Effector memory CD8-positive, alpha-beta T cell (primary cell): Measurements from ENCODE around the gene FCGR2B.
"Not testable (repeated sequence)": the region's sequence is repeated elsewhere in the genome, so short reads cannot be mapped to it uniquely, and the experiment has no call there.

Experiments
- ATAC-seq: fragments of 150-1000 bp; cut with Tn5 transposase; replicated peaks from 2 replicates; pipeline ENCODE4 v1.10.0; 2021; ENCODE audit warnings: mild to moderate bottlenecking, moderate library complexity
- DNase-seq, 3 experiments: peaks; one replicate each; pipeline ENCODE4 v3.0.0; 2021
- H3K27ac Mint-ChIP-seq, 2 donors: one replicate each; pipeline ENCODE4 v1.8.0; 2022; ENCODE audit warnings: mild to moderate bottlenecking in 2 of 2, mixed read lengths in 2 of 2, moderate library complexity in 2 of 2
- H3K27me3 Mint-ChIP-seq, 2 donors: one replicate each; pipeline ENCODE4 v1.8.0; 2022; ENCODE audit warnings: mixed read lengths in 2 of 2
- H3K36me3 Mint-ChIP-seq: one replicate; pipeline ENCODE4 v1.8.0; 2022; ENCODE audit warnings: mild to moderate bottlenecking, moderate library complexity, mixed read lengths; ENCODE audit not compliant: insufficient read depth
- H3K4me1 Mint-ChIP-seq, 2 donors: one replicate each; pipeline ENCODE4 v1.8.0; 2022; ENCODE audit warnings: low read depth in 2 of 2, mixed read lengths in 2 of 2
- H3K4me3 Mint-ChIP-seq, 2 donors: one replicate each; pipeline ENCODE4 v1.8.0; 2022; ENCODE audit warnings: mild to moderate bottlenecking in 2 of 2, mixed read lengths in 2 of 2, moderate library complexity in 2 of 2
- H3K9me3 Mint-ChIP-seq, 2 donors: one replicate each; pipeline ENCODE4 v1.8.0; 2022; ENCODE audit warnings: mixed read lengths in 2 of 2
- total RNA-seq, 9 experiments: gene quantifications; one replicate each; lab custom pipeline; 2026; lab: John Stamatoyannopoulos, UW

The FCGR2B gene
- 0 to 3.3 (median 0.07) reads per million in 9 experiments for total RNA-seq

DNA sequence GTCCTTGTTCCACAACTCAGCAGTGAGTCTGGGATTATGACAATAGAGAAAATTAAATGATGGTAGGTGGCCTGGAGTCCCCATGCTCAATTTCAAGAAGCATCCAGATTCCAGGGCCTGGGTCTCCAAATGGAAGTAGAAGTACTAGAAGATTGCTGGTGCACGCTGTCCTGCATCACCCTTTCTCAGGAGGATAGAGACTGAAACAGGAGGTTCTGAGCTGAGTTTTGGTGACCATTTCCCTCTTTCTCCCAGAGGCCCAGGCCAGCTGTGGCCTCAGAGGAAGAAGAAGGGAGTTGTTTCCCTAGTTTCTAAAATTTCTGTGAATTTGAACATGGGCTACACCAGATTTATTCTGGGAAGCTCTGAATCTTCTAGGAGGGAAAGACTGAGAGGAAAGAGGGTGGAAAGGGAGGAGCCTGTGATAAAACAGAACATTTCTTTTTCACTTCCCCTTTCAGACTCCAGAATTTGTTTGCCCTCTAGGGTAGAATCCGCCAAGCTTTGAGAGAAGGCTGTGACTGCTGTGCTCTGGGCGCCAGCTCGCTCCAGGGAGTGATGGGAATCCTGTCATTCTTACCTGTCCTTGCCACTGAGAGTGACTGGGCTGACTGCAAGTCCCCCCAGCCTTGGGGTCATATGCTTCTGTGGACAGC, at the start of gene FCGR2B:
Gene FCGR2B (plus strand): TSS at position 460 of the 656 bp plus-strand sequence. CDS start 99 bp downstream, at position 559.
- not testable (repeated sequence) for H3K27ac Mint-ChIP-seq, H3K36me3 Mint-ChIP-seq, ATAC-seq, H3K4me1 Mint-ChIP-seq, H3K27me3 Mint-ChIP-seq, H3K4me3 Mint-ChIP-seq, DNase-seq, H3K9me3 Mint-ChIP-seq

- not testable (repeated sequence) for ATAC-seq, H3K4me3 Mint-ChIP-seq, H3K27me3 Mint-ChIP-seq, H3K27ac Mint-ChIP-seq, H3K9me3 Mint-ChIP-seq, DNase-seq
- H3K4me1 Mint-ChIP-seq = peaks cover 18 to 26% of the 10 kb centered on the region in 2 donors
- peaks cover 28% of the 10 kb centered on the region for H3K36me3 Mint-ChIP-seq
Observed at GRCh38 chr1:161616417-161616816, 46.5 kb upstream of the FCGR2B start.

GRCh38 chr1:161618517-161618916, 44.4 kb upstream of the FCGR2B start:
- peaks cover 24% of the 10 kb centered on the region for H3K36me3 Mint-ChIP-seq
- not testable (repeated sequence) for H3K9me3 Mint-ChIP-seq, H3K4me3 Mint-ChIP-seq, ATAC-seq, H3K27ac Mint-ChIP-seq, DNase-seq, H3K27me3 Mint-ChIP-seq
- peaks cover 15 to 21% of the 10 kb centered on the region in 2 donors for H3K4me1 Mint-ChIP-seq

DNA sequence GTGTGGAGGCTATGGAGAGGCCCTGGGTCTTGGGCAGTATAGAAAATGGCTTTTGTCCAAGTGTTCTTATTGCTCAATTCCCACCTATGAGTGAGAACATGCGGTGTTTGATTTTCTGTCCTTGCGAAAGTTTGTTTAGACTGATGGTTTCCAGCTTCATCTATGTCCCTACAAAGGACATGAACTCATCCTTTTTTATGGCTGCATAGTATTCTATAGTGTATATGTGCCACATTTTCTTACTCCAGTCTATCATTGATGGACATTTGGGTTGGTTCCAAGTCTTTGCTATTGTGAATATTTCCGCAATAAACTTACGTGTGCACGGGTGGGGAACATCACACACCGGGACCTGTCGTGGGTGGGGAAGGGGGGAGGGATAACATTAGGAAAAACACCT, 42.5 kb upstream of the FCGR2B start:
- not testable (repeated sequence) for ATAC-seq, H3K9me3 Mint-ChIP-seq, H3K27me3 Mint-ChIP-seq, DNase-seq
- H3K27ac Mint-ChIP-seq = peak overlapping the region in 1 of 2 donors; percentile 97
- peak overlapping the region; percentile 88 to 98 for H3K4me3 Mint-ChIP-seq
- H3K4me1 Mint-ChIP-seq = peaks cover 20 to 33% of the 10 kb centered on the region in 2 donors
- H3K36me3 Mint-ChIP-seq = peaks cover 24% of the 10 kb centered on the region

DNA sequence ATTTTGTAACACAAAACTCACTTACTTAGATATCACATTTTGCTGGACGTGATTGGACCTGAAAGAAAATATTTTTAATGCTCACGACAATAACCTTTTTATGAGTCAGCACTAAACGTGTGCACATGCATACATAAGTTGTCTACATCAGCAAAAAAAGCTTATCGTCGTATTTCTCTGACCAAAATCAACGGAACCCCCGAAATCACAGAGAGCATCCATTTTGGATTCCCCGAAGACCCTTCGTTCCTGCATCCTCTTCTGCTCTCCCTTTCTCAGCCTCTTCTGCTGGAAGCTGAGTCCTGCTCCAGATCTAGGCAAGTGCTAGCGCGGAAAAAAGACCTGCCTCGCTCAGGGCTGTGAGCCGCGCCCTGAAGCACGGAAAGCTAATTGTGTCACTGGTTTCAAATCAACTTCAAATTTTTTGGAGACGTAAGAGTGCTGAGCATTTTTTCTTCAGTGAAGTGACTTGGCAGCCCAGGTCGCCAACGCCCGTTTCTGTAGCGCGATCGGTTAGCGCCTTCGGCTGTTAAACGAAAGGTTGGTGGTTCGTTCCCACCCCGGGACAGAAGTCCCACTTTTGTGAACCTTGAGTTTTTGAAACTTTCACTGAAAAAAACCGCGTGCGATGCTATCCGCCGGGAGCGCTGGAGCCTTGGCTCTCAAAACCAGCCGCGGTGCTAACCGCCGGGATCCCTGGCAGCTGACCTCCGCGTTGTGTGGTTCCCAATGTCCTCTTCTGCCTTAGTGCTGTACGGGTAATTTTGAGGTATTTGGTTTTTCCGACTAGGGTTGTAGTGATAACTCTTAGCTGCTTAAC, 41.6 kb upstream of the FCGR2B start:
- H3K9me3 Mint-ChIP-seq, H3K27me3 Mint-ChIP-seq: not testable (repeated sequence)
- H3K36me3 Mint-ChIP-seq = peaks cover 24% of the 10 kb centered on the region
- DNase-seq = peak; percentile 79 to 94 (median 81)
- peaks cover 24 to 38% of the 10 kb centered on the region in 2 donors for H3K4me1 Mint-ChIP-seq
- peak overlapping the region; percentile 97 to 100 for H3K27ac Mint-ChIP-seq
- ATAC-seq = peak; percentile 57
- H3K4me3 Mint-ChIP-seq = peak overlapping the region; percentile 88 to 98

DNA sequence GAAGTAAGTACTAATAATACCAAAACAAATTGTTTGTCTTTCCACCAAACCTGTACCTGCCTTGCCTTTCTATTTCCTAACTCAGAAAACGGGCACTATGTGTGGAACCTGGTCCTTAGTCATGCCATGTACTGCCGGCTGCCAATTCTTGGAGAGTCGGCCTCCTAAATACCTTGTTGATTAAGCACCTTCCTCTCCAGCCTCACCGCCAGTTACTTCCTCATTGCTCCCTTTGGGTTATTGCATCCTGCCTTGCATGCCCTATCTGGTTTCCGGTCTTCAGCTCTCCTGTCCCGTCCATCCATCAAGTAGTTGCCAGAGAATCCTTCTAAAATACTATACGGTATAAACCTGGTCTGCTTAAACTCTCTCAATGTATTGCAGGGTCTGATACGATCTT, 40.9 kb upstream of the FCGR2B start:
- not testable (repeated sequence) for ATAC-seq

GRCh38 chr1:161623401-161624051, 39.4 kb upstream of the FCGR2B start:
- not testable (repeated sequence) for H3K27me3 Mint-ChIP-seq, DNase-seq, H3K9me3 Mint-ChIP-seq
- peak; percentile 51 for ATAC-seq
- Mint-ChIP-seq H3K4me3 (peak overlapping the region; percentile 63 to 77), H3K36me3 (peaks cover 21% of the 10 kb centered on the region), H3K27ac (peak overlapping the region; percentile 71 to 97), H3K4me1 (peaks cover 30 to 55% of the 10 kb centered on the region in 2 donors)

More for the DNA sequence above, 40.9 kb upstream of the FCGR2B start:
- DNase-seq, H3K9me3 Mint-ChIP-seq, H3K27me3 Mint-ChIP-seq: not testable (repeated sequence)
- Mint-ChIP-seq H3K4me1 (peaks cover 30 to 44% of the 10 kb centered on the region in 2 donors), H3K4me3 (peak overlapping the region; percentile 88 to 98), H3K27ac (peak overlapping the region; percentile 97 to 100), H3K36me3 (peaks cover 21% of the 10 kb centered on the region)

GRCh38 chr1:161624605-161625004, 38.3 kb upstream of the FCGR2B start:
- not testable (repeated sequence) for H3K27me3 Mint-ChIP-seq, ATAC-seq, DNase-seq, H3K9me3 Mint-ChIP-seq
- peak overlapping the region; percentile 31 to 77 for H3K4me3 Mint-ChIP-seq
- peaks cover 21% of the 10 kb centered on the region for H3K36me3 Mint-ChIP-seq
- H3K4me1 Mint-ChIP-seq = peaks cover 30 to 55% of the 10 kb centered on the region in 2 donors
- peak overlapping the region in 1 of 2 donors; percentile 97 for H3K27ac Mint-ChIP-seq

DNA sequence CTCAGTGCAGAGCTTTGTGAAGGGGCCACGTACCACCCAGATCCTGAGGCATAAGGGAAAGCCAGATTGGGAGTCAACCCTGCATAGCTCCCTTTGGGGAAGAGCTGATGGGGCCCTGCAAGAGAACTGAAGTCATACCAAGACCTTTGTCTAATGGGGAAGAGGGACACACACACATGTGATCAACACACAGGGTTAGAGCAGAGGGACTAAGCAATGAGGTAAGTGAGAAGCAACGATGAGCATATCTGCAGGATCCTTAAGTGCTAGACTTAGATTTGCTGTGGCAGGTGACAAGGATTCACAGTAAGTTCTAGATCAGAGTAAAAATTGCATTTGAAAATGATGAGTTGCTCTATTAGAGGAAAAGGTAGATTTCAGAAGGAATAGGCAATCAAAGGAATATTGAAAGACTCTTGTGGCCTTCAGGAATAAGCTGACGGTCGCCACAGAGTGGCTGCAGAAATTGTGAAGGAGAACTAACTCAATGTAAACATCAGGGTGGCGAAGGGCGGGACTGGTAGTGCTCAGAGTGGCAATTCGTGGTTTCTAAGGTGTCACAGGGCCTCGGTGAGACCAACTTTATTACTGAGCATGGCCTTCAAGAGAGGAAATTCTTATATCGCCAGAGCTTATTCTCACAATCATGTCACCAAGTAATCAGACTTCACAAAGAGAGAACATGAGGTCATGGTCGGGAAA, 36.3 kb upstream of the FCGR2B start:
- peaks cover 27 to 49% of the 10 kb centered on the region in 2 donors for H3K4me1 Mint-ChIP-seq
- DNase-seq (peak in 2 of 3 experiments; percentile 34 to 55), ATAC-seq (peak; percentile 69)
- peak overlapping the region; percentile 53 to 56 for H3K4me3 Mint-ChIP-seq
- H3K36me3 Mint-ChIP-seq, H3K9me3 Mint-ChIP-seq, H3K27me3 Mint-ChIP-seq: not testable (repeated sequence)
- peak overlapping the region; percentile 88 to 92 for H3K27ac Mint-ChIP-seq

DNA sequence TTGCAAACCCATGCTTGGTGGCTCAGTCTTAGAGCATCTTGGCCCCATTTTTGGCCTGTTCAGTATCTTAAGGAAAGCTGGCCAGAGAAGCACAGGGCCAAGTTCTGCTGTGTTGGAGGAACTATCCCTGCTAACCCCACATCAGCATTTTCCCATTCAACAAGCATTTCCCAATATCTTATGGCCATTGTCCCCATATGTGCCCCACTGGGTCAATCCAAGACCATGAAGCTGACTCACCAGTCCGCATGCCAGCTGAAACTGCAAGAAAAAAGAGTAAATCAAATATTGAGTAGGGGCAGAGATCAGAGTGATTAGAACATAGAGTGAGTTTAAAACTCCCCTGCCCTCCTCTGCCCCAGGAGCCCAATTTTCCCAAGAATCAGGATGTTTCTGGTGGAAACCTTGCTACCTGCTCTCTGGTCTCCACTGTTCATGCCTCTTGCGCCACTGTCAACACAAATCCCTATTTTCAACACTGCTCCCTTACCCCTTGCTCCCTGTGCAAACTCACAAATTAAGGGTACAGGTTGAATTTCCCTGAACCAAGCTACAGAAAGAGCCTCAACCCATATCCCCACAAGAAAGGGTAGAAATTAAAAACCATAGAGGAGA, 32.7 kb upstream of the FCGR2B start:
- DNase-seq, H3K27ac Mint-ChIP-seq, H3K36me3 Mint-ChIP-seq, ATAC-seq, H3K27me3 Mint-ChIP-seq, H3K4me3 Mint-ChIP-seq, H3K9me3 Mint-ChIP-seq: not testable (repeated sequence)
- peaks cover 13 to 26% of the 10 kb centered on the region in 2 donors for H3K4me1 Mint-ChIP-seq

GRCh38 chr1:161631076-161631475, 31.9 kb upstream of the FCGR2B start, which contains the start of gene FCGR3B:
Gene FCGR3B (minus strand): TSS chr1:161631176. CDS start chr1:161631094, 82 bp downstream.
- H3K9me3 Mint-ChIP-seq = no peaks in the 10 kb centered on the region
- peak within 1 kb of the TSS in 1 of 2 donors; percentile 52 for H3K27ac Mint-ChIP-seq
- H3K4me3 Mint-ChIP-seq = no peak within 1 kb of the TSS
- no peak for DNase-seq
- H3K4me1 Mint-ChIP-seq = peaks cover 14 to 27% of the 10 kb centered on the region in 2 donors
- no peaks in the 10 kb centered on the region for H3K36me3 Mint-ChIP-seq
- H3K27me3 Mint-ChIP-seq = no peaks in the 10 kb centered on the region
- ATAC-seq = no peak

- not testable (repeated sequence) for H3K4me3 Mint-ChIP-seq, H3K36me3 Mint-ChIP-seq, H3K27me3 Mint-ChIP-seq, ATAC-seq, DNase-seq, H3K9me3 Mint-ChIP-seq
- Mint-ChIP-seq H3K27ac (peak overlapping the region in 1 of 2 donors; percentile 58), H3K4me1 (peaks cover 12 to 17% of the 10 kb centered on the region in 2 donors)
Observed at GRCh38 chr1:161634993-161635392, 27.9 kb upstream of the FCGR2B start.
